Renal cortical epithelial cell (primary cell): ENCODE results near the gene ADK. TPM values are rescaled to one million over a fixed set of nuclear protein-coding genes. Genes with fewer than 3 reads are reported as not detected.
A peak's percentile ranks its signal among the peaks of the same experiment; 100 is the strongest.
"Not testable (repeated sequence)": the region's sequence is repeated elsewhere in the genome, so short reads cannot be mapped to it uniquely, and the experiment has no call there.

Experiments
- DNase-seq: peaks from one replicate; pipeline ENCODE4 v3.0.0-alpha.2; 2011; ENCODE audit warnings: low read depth
- total RNA-seq: library from RNA; depleted of rRNA; stranded (reverse); fragments of >200 nt; gene quantifications from 2 replicates; pipeline ENCODE4 v1.2.3, GENCODE V29; 2014

ADK gene
- total RNA-seq, 1 donor from 2014 or later, result 74.9 TPM

DNA sequence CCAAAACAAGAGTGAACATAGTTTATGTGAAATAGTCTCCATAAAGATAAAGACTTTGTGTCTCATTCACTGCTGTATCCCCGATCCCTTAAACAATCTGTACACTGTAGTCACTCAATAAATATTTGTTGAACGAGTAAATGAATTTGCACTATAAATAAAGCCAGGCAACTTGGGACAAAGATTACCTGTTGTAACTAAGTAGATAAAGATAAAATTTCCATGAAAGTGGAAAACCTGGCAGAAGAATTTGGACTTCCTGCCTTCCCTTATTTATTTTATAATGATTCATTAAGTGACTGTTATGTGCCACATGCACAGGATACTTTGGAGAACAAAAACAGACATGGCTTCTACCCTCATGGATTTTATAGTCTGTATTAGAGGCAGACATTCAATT, 397.7 kb downstream of the ADK start:
- no peak for DNase-seq

- no peak for DNase-seq
These were observed 405.2 kb downstream of the ADK start for GRCh38 chr10:74556072-74556705.

DNA sequence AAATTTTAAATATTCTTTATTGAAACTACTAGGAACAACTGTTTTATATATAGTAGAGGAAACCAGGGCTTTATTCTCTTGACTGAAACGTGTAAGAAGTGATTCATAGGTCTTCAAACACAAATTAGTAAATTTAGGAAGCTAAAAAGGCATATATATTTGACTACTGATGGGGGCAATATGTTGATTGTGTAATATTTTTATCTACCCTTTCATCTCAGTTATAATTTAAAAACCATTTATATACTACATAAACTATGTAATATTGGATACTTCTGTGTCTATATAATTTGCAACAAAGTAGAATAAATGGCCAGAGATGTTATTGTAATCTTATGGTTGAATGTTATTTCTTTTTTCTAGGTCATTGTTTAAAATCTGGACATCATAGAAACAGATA, 406.1 kb downstream of the ADK start:
- no peak for DNase-seq

GRCh38 chr10:74558403-74558802, 407.4 kb downstream of the ADK start:
- DNase-seq, result no peak

DNA sequence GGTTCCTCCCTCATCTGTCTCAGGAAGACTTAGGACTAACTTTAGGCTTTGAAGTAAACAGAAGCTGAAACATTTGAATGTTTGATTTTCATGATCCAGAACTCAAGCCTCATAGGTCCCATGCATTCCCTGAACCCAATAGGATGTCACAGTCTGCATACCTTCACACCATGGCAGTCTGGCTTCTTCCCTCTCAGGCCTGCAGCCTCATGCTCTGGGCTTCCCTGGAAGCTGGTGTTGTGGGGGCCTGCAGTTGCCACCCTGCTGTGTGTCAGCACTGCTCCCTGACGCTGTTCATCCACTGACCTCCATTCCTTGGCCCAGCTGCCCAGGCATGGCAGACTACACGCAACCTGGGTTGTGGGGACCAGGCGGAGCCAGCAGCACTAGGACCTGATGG, 407.9 kb downstream of the ADK start:
- no peak for DNase-seq

GRCh38 chr10:74568896-74569295, 417.9 kb downstream of the ADK start:
- DNase-seq, result not testable (repeated sequence)

DNA sequence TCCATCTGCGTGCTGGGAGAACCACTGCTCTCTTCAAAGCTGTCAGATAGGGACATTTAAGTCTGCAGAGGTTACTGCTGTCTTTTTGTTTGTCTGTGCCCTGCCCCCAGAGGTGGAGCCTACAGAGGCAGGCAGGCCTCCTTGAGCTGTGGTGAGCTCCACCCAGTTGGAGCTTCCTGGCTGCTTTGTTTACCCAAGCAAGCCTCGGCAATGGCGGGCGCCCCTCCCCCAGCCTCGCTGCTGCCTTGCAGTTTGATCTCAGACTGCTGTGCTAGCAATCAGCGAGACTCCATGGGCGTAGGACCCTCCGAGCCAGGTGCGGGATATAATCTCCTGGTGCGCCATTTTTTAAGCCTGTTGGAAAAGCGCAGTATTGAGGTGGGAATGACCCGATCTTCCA, 422.5 kb downstream of the ADK start:
- not testable (repeated sequence) for DNase-seq

- DNase-seq, result no peak
These were observed 424.2 kb downstream of the ADK start for GRCh38 chr10:74575191-74575720.

DNA sequence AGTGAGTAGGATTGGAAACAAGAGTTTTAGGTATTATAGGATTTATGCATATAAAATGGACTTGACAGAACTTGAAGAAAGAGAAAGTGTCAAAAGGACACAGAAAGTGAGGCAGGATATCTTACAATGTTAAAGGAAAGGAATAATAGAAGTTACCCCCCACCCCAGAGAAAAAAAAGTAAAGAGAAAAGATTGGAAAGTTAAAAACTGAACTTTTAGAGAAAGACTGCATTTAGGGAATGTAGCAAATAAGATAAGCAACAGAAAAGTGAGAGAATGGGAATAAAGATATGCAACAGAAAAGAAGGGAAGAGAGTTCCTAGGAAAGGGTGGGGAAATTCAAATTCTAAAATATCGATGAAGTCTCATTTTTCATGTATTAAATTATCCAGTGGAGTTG, 424.9 kb downstream of the ADK start:
- DNase-seq, result no peak

- DNase-seq, result no peak
These were observed 425.6 kb downstream of the ADK start for GRCh38 chr10:74576586-74576985.

- not testable (repeated sequence) for DNase-seq
These were observed 429.4 kb downstream of the ADK start for GRCh38 chr10:74580438-74580837.

GRCh38 chr10:74582566-74582965, 431.5 kb downstream of the ADK start:
- DNase-seq, result no peak

GRCh38 chr10:74585231-74586087, 434.4 kb downstream of the ADK start:
- peak; percentile 75 for DNase-seq

DNA sequence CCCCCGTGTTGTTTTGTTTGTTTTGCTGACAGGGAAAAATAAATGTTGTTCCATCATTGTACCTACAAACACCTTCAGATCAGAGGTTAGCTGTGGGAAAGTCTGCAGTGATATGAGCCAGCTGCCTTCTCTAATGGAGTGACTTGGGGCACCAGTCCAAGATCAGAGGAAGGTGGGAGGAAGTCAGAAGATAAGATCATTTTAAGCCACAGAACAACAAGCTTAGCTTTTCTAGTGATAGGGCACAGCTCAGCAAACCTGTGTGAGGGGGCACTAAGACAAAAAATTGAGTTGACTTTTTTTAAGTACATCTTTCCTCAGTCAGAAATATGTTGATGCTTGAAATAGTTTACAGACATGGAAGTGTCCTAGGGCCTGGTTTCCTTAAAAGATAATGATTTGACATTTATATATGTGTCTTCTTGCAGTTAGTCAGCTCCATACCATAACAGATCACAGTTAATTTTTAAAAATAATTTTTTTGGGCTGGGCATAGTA, 435.1 kb downstream of the ADK start:
- DNase-seq, result peak; percentile 28

DNA sequence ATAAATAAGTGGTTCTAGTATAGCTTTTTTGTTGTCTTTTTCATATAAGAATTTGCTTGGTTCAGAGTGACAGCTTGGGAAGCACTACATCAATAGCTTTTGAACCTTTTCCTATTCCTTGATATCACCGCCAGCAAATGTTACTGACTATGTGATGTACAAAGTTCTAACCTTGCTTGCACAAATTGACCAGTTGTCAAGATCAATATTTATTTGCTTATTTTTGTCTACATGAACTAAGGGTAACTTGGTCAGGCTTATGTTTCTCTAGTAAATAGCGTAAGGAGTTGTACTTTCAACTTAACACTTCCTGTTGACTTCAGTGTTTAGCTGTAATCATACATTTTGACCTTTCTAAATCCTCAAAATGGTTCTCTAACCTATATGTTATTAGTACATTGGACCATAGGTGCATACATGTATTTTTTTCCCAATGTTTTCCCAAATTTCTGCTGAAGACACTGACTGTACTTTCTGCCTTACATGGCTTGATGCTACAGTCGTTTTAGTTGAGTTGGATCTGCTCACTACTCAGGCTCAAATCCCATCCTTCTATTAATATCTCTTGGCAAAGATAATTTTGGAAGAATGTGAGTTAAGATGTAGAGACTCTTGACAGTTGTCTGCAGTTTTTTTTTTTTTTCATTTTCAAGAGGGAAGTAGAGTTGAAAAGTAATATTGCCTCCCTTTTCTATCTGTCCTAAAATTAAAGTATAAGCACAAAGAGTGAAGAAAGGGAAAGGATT, 436.3 kb downstream of the ADK start:
- DNase-seq, result no peak

DNA sequence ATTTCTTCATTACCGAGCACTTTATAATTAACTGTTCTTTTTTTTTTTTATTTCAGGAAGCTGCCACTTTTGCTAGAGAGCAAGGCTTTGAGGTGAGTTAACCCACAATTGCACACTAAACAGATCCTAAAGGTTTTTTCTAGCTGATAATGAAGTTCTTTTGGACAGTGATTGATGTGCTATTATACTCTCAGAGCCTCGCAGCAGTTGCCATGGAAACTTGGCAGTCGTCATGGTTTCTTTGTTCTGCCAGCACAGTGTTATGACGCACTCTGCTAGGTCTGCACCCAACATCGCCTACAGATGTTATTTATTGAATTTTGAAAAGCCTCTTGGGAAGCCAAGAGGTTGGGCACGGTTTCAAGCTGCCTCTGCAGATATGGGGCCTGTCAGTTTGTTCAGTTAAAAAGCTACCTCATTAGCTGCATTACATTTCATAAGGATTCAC, 438.2 kb downstream of the ADK start:
- DNase-seq, result peak; percentile 90

DNA sequence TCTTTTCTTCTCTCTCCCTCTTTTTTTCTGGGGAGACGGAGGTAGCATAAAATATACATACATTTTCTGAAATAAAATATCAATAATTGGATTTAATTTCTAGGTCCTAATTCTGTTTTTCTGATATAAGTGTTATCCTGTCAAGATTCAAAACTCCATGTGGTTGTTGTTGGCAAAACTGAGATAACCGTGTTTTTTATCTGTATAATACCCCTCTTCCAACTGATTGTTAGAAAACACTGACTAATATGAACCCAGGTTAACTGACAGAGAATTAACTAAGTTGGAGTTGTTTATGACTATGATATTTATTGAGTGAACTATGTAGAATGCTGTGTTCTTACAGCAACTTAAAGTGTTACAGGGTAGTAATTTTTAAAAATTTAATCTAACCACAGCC, 438.8 kb downstream of the ADK start:
- no peak for DNase-seq

DNA sequence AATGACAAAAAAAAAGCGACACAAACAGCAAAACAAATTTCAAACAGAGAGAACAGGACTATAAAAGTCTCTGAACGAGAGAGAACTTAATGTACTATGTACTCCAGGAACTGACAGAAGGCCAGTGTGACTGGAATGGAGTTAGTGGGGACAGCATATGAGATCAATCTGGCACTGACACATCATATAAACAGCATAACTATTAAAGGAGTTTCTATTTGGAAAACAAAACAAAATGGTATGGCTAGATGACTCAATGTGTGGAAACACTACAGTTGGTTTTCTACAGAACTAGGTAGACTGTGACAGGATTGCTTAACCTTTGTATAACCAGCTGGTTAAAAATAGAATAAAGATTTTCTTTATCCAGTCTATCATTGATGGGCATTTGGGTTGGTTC, 442.4 kb downstream of the ADK start:
- DNase-seq, result peak; percentile 82

- no peak for DNase-seq
These were observed 445.7 kb downstream of the ADK start for GRCh38 chr10:74596713-74597112.

DNA sequence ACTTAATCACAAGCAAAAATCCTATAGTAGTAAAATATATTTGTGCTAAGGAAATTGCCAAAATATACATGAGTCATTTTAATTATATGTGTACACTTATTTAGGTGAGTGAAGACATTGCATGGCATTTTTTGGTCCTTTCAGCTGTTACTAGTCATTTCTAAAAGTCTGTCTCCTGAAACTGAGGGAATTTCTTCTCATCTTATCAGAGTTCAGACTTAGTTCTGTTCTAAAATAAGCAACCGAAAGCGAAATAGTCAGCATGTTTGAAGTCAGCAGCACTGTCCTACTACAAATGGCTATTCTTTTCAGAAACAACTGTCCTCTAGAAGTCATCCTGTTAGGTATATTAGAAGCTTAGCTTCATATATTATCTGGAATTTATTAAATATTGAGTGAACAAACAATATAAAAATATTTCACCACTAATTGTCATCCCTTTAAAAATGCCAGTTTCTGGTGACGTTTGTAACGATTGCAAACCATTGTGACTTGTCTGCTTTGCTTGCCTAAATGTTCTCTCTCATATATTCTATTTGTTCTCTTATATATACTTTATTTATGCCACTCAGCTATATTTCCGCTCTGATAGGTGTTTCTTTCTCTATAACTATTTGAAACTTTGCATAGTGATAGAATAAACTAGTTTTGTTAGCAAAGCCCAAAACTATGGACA, 448.0 kb downstream of the ADK start:
- no peak for DNase-seq

DNA sequence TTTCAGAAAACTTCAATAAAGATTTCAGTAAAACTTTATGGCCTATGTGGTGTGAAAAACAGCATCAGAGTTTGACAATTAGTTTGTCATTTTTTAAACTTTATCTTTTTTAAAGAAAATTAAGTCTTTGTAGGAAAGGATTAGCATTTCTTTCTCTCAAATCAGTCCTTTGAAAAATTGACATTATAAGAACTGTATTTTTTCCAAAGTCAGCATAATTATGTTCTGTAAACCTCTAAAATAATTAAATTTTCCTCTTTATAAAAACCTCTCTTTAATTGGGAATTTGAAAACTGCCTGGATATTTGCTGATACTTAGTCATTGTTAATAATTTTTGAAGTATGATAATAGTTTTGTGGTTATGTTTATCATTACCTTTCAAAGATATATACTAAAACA, 448.7 kb downstream of the ADK start:
- no peak for DNase-seq

DNA sequence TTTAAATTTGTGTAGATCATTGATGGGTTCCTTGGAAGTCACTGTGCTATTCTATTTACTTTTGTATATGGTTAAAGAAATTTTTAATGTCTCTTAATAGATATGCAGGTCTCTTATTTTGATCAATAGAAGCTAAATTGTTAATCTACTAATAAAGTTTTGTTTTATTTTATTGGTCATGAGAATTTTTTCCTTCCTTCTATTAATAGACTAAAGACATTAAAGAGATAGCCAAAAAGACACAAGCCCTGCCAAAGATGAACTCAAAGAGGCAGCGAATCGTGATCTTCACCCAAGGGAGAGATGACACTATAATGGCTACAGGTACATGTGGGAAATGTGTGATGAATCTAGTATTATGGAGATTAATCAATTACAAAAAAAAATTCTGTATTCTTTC, 449.1 kb downstream of the ADK start:
- no peak for DNase-seq
